Tibial nerve (tissue), 3 donors: ENCODE results near the gene PTPN14.

Experiments
- POLR2A ChIP-seq, 2 donors: fragments of 450-650 bp; IDR thresholded peaks; one replicate each; pipeline ENCODE4 v1.6.1; 2017; ENCODE audit warnings: antibody characterized with exemption in 2 of 2, mild to moderate bottlenecking in 2 of 2, moderate library complexity in 2 of 2
- TF ChIP-seq, protein P1 (sequence below), 5 experiments: fragments of 200-600 bp in 3 of 5; fragments of 450-650 bp in 2 of 5; sonication (generic) in 3 of 5; IDR thresholded peaks; one replicate each; pipeline ENCODE4 v1.5.1; 2016 to 2019; ENCODE audit warnings: antibody characterized with exemption in 5 of 5, mild to moderate bottlenecking in 3 of 5, moderate library complexity in 2 of 5

DNA sequence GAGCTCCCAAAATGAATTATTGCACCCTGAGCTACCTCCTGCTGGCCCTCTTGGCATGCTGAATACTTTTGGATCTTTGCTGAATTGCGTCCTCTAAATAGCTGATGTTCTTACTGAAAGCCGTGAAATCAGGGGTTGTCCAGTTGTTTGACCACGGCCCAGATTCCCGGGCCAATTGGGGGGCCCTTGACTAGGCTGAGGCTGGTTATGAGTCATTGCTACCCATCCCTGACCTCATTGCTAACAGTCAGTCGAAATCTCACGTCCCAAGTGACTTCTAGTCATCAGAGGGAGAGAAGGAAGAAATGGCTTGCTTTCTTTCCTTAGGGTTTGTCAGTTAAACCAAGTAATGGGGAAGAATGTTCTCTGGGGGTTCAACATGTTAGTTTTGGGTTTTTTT is 233.0 kb downstream of the PTPN14 start:
- TF ChIP-seq POLR2A (IDR thresholded peaks at IDR 0.05), result no peak
- TF ChIP-seq, protein P1, sequence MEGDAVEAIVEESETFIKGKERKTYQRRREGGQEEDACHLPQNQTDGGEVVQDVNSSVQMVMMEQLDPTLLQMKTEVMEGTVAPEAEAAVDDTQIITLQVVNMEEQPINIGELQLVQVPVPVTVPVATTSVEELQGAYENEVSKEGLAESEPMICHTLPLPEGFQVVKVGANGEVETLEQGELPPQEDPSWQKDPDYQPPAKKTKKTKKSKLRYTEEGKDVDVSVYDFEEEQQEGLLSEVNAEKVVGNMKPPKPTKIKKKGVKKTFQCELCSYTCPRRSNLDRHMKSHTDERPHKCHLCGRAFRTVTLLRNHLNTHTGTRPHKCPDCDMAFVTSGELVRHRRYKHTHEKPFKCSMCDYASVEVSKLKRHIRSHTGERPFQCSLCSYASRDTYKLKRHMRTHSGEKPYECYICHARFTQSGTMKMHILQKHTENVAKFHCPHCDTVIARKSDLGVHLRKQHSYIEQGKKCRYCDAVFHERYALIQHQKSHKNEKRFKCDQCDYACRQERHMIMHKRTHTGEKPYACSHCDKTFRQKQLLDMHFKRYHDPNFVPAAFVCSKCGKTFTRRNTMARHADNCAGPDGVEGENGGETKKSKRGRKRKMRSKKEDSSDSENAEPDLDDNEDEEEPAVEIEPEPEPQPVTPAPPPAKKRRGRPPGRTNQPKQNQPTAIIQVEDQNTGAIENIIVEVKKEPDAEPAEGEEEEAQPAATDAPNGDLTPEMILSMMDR (IDR thresholded peaks at IDR 0.05), result no peak
